Panc1 (cell line): ENCODE data around the gene ZNF254.

Source experiments
- POLR2AphosphoS5 ChIP-seq: IDR thresholded peaks from 2 replicates; pipeline ENCODE4 v1.6.1; 2012; ENCODE audit warnings: mild to moderate bottlenecking, low read depth, low read length, moderate library complexity
- TCF7L2 ChIP-seq: IDR thresholded peaks from 2 replicates; pipeline ENCODE4 v1.6.1; 2011; ENCODE audit warnings: mild to moderate bottlenecking, low read depth, low read length, inconsistent platforms
- TF ChIP-seq, protein P1 (sequence below): fragments of 450-650 bp; IDR thresholded peaks from 2 replicates; pipeline ENCODE4 v1.5.1; 2017; ENCODE audit warnings: mild to moderate bottlenecking

DNA sequence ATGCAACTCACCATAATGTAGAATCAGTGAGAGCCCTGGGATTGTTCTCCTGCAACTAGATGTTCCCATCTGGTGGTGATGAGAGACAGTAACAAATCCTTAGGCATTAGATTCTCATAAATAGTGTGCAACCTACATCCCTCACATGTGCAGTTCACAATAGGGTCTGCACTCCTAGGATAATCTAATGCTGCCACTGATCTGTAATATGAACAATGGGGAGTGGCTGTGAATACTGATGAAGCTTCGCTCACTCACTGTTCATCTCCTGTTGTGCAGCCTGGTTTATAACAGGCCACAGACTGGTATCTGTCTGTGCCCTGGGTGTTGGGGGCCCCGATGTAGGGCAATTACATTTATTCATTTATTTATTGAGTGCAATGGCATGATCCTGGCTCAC, 86.9 kb downstream of the ZNF254 start:
- TF ChIP-seq, protein P1, sequence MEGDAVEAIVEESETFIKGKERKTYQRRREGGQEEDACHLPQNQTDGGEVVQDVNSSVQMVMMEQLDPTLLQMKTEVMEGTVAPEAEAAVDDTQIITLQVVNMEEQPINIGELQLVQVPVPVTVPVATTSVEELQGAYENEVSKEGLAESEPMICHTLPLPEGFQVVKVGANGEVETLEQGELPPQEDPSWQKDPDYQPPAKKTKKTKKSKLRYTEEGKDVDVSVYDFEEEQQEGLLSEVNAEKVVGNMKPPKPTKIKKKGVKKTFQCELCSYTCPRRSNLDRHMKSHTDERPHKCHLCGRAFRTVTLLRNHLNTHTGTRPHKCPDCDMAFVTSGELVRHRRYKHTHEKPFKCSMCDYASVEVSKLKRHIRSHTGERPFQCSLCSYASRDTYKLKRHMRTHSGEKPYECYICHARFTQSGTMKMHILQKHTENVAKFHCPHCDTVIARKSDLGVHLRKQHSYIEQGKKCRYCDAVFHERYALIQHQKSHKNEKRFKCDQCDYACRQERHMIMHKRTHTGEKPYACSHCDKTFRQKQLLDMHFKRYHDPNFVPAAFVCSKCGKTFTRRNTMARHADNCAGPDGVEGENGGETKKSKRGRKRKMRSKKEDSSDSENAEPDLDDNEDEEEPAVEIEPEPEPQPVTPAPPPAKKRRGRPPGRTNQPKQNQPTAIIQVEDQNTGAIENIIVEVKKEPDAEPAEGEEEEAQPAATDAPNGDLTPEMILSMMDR, result no peak
- TF ChIP-seq TCF7L2 (no peak), POLR2AphosphoS5 (no peak)
